GM13977 (cell line): ENCODE results near the gene LRIT3.

Experiments
- DNase-seq: peaks from one replicate; pipeline ENCODE4 v3.0.0; 2012; ENCODE audit warnings: low spot score
- CTCF ChIP-seq: IDR thresholded peaks from 2 replicates; pipeline ENCODE4 v1.5.1; 2012; ENCODE audit warnings: mild to moderate bottlenecking, control low read depth; ENCODE audit not compliant: insufficient read depth; ENCODE audit errors: extremely low read depth, missing control alignments
- in situ Hi-C: fragments of 300-500 bp; cut with MboI; formaldehyde crosslinking; loops from one replicate; pipeline ENCODE4 v1.12.0; 2022; ENCODE audit warnings: low sequenced_read_pairs, low pct_unique_long_range_greater_than_20kb, mixed read lengths, inconsistent platforms; ENCODE audit not compliant: unreplicated experiment

LRIT3 gene

GRCh38 chr4:109890076-109890475 is 42.2 kb downstream of the LRIT3 start:
- no peak for DNase-seq
- in situ Hi-C loops: no loop called here
- no peak for TF ChIP-seq CTCF

GRCh38 chr4:109902559-109903251 is 54.8 kb downstream of the LRIT3 start:
- DNase-seq: no peak
- no peak for TF ChIP-seq CTCF
- in situ Hi-C loops: no loop called here

GRCh38 chr4:109908731-109909130 is 60.8 kb downstream of the LRIT3 start:
- no peak for DNase-seq
- in situ Hi-C loops: no loop called here
- no peak for TF ChIP-seq CTCF

GRCh38 chr4:109910256-109910655 is 62.3 kb downstream of the LRIT3 start:
- in situ Hi-C loops: no loop called here
- no peak for TF ChIP-seq CTCF
- DNase-seq: no peak

- TF ChIP-seq CTCF: no peak
- no peak for DNase-seq
- in situ Hi-C loops: no loop called here
Measured at GRCh38 chr4:109912706-109913595, 65.0 kb downstream of the LRIT3 start, which contains the start of gene EGF. EGF (plus strand) TSS chr4:109912883; CDS start chr4:109913336, 453 bp downstream.

GRCh38 chr4:109913596-109914241 is 65.8 kb downstream of the LRIT3 start:
- in situ Hi-C loops: no loop called here
- TF ChIP-seq CTCF: no peak
- DNase-seq: no peak
